IPS DF 6.9 (cell line): Measurements from ENCODE around the gene ZMYM4.
A peak's percentile ranks its signal among the peaks of the same experiment; 100 is the strongest.
"Not testable (repeated sequence)": the region's sequence is repeated elsewhere in the genome, so short reads cannot be mapped to it uniquely, and the experiment has no call there.

Source experiments
- DNase-seq: peaks from one replicate; pipeline ENCODE4 v3.0.0-alpha.2; 2013; ENCODE audit warnings: low read depth, low spot score
- H3K27ac ChIP-seq: one replicate; pipeline ENCODE4 v1.5.1; 2013; ENCODE audit warnings: low read length, control low read depth
- H3K27me3 ChIP-seq: 2 replicates; pipeline ENCODE4 v1.6.1; 2013; ENCODE audit warnings: mild to moderate bottlenecking, low read length; ENCODE audit not compliant: control insufficient read depth, insufficient read depth
- H3K36me3 ChIP-seq: 2 replicates; pipeline ENCODE4 v1.6.1; 2013; ENCODE audit warnings: low read length; ENCODE audit not compliant: control insufficient read depth, insufficient read depth
- H3K4me1 ChIP-seq: 2 replicates; pipeline ENCODE4 v1.6.1; 2013; ENCODE audit warnings: low read length; ENCODE audit not compliant: control insufficient read depth, insufficient read depth
- H3K4me3 ChIP-seq: 2 replicates; pipeline ENCODE4 v1.5.1; 2013; ENCODE audit warnings: mild to moderate bottlenecking, low read length
- H3K9me3 ChIP-seq: 2 replicates; pipeline ENCODE4 v1.6.1; 2013; ENCODE audit warnings: low read length, inconsistent platforms; ENCODE audit not compliant: control insufficient read depth, insufficient read depth
- WGBS: extraction: QIAGEN DNeasy Blood & Tissue Kit; methylation state at CpG from one replicate; pipeline ENCODE4 v1.1.7; 2013; ENCODE audit warnings: mixed read lengths, missing lambda C conversion rate; ENCODE audit not compliant: insufficient read length, insufficient coverage; 5-methylcytosine and 5-hydroxymethylcytosine counted together

The ZMYM4 gene

GRCh38 chr1:35371506-35371905 lies 103.0 kb downstream of the ZMYM4 start:
- Histone ChIP-seq H3K27ac (no peak overlapping the region), H3K4me3 (no peak overlapping the region), H3K36me3 (no peaks in the 10 kb centered on the region), H3K9me3 (no peaks in the 10 kb centered on the region), H3K4me1 (no peaks in the 10 kb centered on the region), H3K27me3 (no peaks in the 10 kb centered on the region)
- WGBS = 100% methylated on average over 1 of the region's 4 CpGs
- DNase-seq = no peak

GRCh38 chr1:35377555-35377954 lies 109.0 kb downstream of the ZMYM4 start:
- Histone ChIP-seq H3K4me1 (no peaks in the 10 kb centered on the region), H3K27ac (no peak overlapping the region), H3K36me3 (no peaks in the 10 kb centered on the region), H3K27me3 (no peaks in the 10 kb centered on the region), H3K9me3 (no peaks in the 10 kb centered on the region), H3K4me3 (no peak overlapping the region)
- DNase-seq = no peak

DNA sequence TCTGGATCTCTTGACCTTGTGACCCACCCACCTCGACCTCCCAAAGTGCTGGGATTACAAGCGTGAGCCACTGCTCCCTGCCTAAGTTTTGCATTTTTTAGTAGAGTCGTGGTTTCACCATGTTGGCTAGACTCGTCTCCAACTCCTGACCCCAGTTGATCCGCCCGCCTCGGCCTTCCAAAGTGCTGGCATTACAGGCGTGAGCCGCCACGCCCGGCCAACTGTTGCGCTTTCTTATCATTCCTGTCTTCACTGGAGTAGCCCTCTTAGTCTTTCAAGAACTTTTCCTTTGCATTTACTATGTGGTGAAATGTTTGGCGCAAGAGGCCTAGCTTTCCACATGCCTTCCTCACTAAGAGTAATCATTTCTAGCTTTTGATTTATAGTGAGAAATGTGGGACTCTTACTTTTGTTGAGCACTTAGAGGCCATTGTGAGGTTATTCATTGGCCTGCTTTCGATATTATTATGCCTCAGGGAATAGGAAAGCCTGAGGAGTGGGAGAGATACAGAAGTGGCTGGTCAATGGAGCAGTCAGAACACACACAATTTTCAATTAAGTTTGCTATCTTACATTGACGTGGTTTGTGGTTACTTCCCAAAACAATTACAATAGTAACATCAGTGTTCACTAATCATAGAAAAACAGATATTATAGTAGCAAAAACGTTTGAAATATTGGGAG lies 111.0 kb downstream of the ZMYM4 start:
- H3K4me3 ChIP-seq = no peak overlapping the region
- no peaks in the 10 kb centered on the region for H3K27me3 ChIP-seq
- H3K9me3 ChIP-seq = no peaks in the 10 kb centered on the region
- H3K27ac ChIP-seq = no peak overlapping the region
- no peaks in the 10 kb centered on the region for H3K36me3 ChIP-seq
- no CpG with 5 or more reads among the region's 16 CpGs for whole genome bisulfite sequencing
- no peak for DNase-seq
- no peaks in the 10 kb centered on the region for H3K4me1 ChIP-seq

DNA sequence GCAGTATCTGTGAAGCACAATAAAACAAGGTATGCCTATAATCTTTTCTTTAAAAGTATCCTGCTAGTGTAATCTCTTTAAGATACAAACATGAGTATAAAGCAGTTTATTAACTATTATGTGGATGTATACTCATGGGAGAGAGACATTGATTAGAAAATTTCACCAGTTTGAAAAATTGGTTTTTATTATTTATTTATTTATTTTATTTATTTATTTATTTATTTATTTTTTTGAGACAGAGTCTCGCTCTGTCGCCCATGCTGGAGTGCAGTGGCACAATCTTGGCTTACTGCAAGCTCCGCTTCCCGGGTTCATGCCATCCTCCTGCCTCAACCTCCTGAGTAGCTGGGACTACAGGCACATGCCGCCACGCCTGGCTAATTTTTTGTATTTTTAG lies 111.6 kb downstream of the ZMYM4 start:
- not testable (repeated sequence) for H3K27ac ChIP-seq, DNase-seq

DNA sequence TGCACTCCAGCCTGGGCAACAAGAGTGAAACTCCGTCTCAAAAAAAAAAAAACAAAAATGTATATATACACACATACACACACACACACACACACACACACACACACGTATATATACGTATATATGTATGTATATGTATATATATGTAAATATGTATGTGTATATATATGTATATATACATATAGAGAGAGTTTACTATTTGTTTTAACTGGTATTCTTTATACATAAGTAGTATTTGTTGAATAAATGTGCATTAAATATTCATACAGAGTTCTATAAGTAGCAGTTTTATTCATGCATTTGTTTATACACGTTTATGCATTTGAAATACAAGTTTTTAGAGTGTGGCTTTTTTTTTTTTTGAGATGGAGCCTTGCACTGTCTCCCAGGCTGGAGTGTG lies 113.6 kb downstream of the ZMYM4 start:
- H3K4me1 ChIP-seq = peaks cover 2% of the 10 kb centered on the region; the same call in 1 of the 2 replicates
- no peaks in the 10 kb centered on the region for H3K9me3 ChIP-seq
- WGBS = no CpG with 5 or more reads among the region's 4 CpGs
- H3K4me3 ChIP-seq = no peak overlapping the region
- DNase-seq = no peak
- H3K36me3 ChIP-seq = peaks cover 2% of the 10 kb centered on the region; the same call in 1 of the 2 replicates
- no peaks in the 10 kb centered on the region for H3K27me3 ChIP-seq
- no peak overlapping the region for H3K27ac ChIP-seq

More for the DNA sequence above, 111.6 kb downstream of the ZMYM4 start:
- not testable (repeated sequence) for H3K36me3 ChIP-seq, H3K9me3 ChIP-seq, H3K4me1 ChIP-seq, H3K27me3 ChIP-seq, H3K4me3 ChIP-seq
- WGBS = no CpG with 5 or more reads among the region's 6 CpGs

DNA sequence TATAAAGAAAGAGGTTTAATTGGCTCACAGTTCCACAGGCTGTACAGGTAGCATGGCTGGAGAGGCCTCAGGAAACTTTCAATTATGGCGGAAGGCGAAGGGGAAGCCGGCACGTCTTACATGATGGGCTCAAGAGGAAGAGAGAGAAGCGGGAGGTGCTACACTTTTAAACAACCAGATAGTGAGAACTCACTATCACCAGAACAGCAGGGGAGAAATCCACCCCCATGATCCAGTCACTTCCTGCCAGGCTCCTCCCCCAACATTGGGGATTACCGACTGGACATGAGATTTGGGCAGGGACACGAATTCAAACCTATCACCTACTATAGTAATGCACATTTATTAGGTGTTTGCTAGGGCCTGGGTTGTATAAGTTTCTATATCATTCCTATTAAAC lies 117.8 kb downstream of the ZMYM4 start:
- Histone ChIP-seq H3K27ac (no peak overlapping the region), H3K4me1 (peaks cover 2% of the 10 kb centered on the region; the same call in 1 of the 2 replicates), H3K4me3 (no peak overlapping the region), H3K9me3 (no peaks in the 10 kb centered on the region), H3K27me3 (no peaks in the 10 kb centered on the region), H3K36me3 (peaks cover 2% of the 10 kb centered on the region; the same call in 1 of the 2 replicates)
- no CpG with 5 or more reads among the region's 7 CpGs for WGBS
- DNase-seq = no peak

DNA sequence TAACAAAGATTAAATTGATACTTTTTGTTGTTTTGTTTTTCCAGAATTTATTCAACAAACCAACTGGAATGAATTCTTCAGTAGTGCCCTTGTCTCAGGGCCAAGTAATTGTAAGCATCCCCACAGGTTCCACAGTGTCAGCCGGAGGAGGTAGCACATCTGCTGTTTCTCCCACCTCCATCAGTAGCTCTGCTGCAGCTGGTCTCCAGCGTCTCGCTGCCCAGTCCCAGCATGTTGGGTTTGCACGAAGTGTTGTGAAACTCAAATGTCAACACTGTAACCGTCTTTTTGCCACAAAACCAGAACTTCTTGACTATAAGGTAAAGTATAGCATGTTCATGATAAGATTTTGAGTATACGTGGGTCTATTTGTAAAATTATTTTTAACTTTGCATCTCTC lies 118.5 kb downstream of the ZMYM4 start:
- DNase-seq = no peak
- Histone ChIP-seq H3K27ac (no peak overlapping the region), H3K27me3 (no peaks in the 10 kb centered on the region), H3K36me3 (peaks cover 2% of the 10 kb centered on the region; the same call in 1 of the 2 replicates), H3K4me3 (no peak overlapping the region), H3K4me1 (peaks cover 2% of the 10 kb centered on the region; the same call in 1 of the 2 replicates), H3K9me3 (no peaks in the 10 kb centered on the region)
- no CpG with 5 or more reads among the region's 6 CpGs for whole genome bisulfite sequencing

GRCh38 chr1:35390600-35391494 lies 122.3 kb downstream of the ZMYM4 start:
- Histone ChIP-seq H3K36me3 (peaks cover 2% of the 10 kb centered on the region; the same call in 1 of the 2 replicates), H3K4me1 (peaks cover 3% of the 10 kb centered on the region; the same call in 1 of the 2 replicates), H3K9me3 (no peaks in the 10 kb centered on the region), H3K4me3 (no peak overlapping the region), H3K27me3 (no peaks in the 10 kb centered on the region), H3K27ac (peak overlapping the region; percentile 7)
- WGBS = no CpG with 5 or more reads among the region's 10 CpGs
- DNase-seq = no peak

DNA sequence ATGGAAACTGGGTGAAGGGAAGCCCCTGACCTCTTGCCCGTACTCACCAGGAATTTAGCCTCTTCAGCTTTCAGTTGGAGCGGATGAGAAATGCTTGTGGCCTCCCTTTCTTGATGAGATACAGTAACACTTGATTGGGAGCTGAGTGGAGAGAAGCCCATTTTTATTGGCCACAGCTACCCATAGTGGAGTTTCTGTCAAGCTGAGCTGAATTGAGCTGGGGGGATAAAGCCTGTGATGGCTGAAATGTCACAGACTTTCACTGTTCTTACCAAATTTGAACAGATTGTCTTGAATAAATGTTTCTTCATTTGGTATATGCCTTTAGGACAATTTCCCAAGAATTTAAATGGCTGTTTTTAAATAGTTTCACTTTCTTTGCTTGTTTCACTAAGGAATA lies 125.9 kb downstream of the ZMYM4 start:
- no CpG with 5 or more reads among the region's 2 CpGs for WGBS
- Histone ChIP-seq H3K9me3 (no peaks in the 10 kb centered on the region), H3K36me3 (peaks cover 6% of the 10 kb centered on the region; the same call in 1 of the 2 replicates), H3K4me1 (0 out of 2 replicates have a peak, but pooled peaks cover 2% of the 10 kb centered on the region), H3K27me3 (no peaks in the 10 kb centered on the region), H3K4me3 (no peak overlapping the region), H3K27ac (no peak overlapping the region)
- no peak for DNase-seq

DNA sequence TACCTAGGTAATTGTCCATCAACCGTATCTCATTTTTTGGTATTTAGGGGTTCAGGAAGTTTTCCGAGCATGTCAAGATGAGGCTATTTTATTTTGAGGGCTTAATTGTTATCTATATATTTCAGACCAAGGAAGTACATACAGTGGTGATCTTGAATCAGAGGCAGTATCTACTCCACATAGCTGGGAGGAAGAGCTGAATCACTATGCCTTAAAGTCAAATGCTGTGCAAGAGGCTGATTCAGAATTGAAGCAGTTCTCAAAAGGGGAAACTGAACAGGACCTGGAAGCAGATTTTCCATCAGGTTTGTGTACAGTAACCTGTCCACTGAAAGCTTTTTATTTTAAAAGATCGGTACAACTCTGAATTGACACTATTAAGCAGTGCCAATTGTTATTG lies 130.2 kb downstream of the ZMYM4 start:
- no peaks in the 10 kb centered on the region for H3K9me3 ChIP-seq
- no peak for DNase-seq
- H3K4me3 ChIP-seq = no peak overlapping the region
- 0 out of 2 replicates have a peak, but pooled peaks cover 2% of the 10 kb centered on the region for H3K4me1 ChIP-seq
- no CpG with 5 or more reads among the region's 3 CpGs for WGBS
- H3K27ac ChIP-seq = no peak overlapping the region
- peaks cover 6% of the 10 kb centered on the region; the same call in 1 of the 2 replicates for H3K36me3 ChIP-seq
- H3K27me3 ChIP-seq = no peaks in the 10 kb centered on the region
